SKM-1 treated with dmso at 0.1 percent for 144 hours (cell line): Measurements from ENCODE around the gene SPACA5.
"Not testable (repeated sequence)": the region's sequence is repeated elsewhere in the genome, so short reads cannot be mapped to it uniquely, and the experiment has no call there.

Source experiments
- DNase-seq: peaks from one replicate; lab custom pipeline; 2025; ENCODE audit not compliant: unreplicated experiment; lab: John Stamatoyannopoulos, UW

The SPACA5 gene

GRCh38 chrX:48006688-48007087 is at the start of gene SPACA5:
SPACA5 (plus strand) TSS chrX:48006988; CDS start chrX:48007803, 815 bp downstream.
- not testable (repeated sequence) for DNase-seq

GRCh38 chrX:47958206-47958605 is 48.6 kb upstream of the SPACA5 start:
- DNase-seq, result not testable (repeated sequence)

- DNase-seq, result no peak
Observed at GRCh38 chrX:47958761-47959342, 47.9 kb upstream of the SPACA5 start.

- DNase-seq, result no peak
Observed at GRCh38 chrX:47960406-47960805, 46.4 kb upstream of the SPACA5 start.

GRCh38 chrX:47961830-47962229 is 45.0 kb upstream of the SPACA5 start:
- DNase-seq, result not testable (repeated sequence)

GRCh38 chrX:47965526-47965925 is 41.3 kb upstream of the SPACA5 start:
- DNase-seq, result not testable (repeated sequence)

- no peak for DNase-seq
Observed at GRCh38 chrX:47973235-47973634, 33.6 kb upstream of the SPACA5 start.

- DNase-seq, result no peak
Observed at GRCh38 chrX:47976254-47977151, 30.3 kb upstream of the SPACA5 start.

GRCh38 chrX:47991263-47992094 is 15.3 kb upstream of the SPACA5 start:
- DNase-seq, result no peak

GRCh38 chrX:47992095-47992380 is 14.8 kb upstream of the SPACA5 start:
- no peak for DNase-seq

GRCh38 chrX:47992669-47993068 is 14.1 kb upstream of the SPACA5 start:
- DNase-seq, result no peak

GRCh38 chrX:48001260-48001659 is 5.5 kb upstream of the SPACA5 start:
- DNase-seq, result no peak

- DNase-seq, result no peak
Observed at GRCh38 chrX:48002319-48002718, 4.5 kb upstream of the SPACA5 start.

- DNase-seq, result no peak
Observed at GRCh38 chrX:48002929-48003328, 3.9 kb upstream of the SPACA5 start.

GRCh38 chrX:48003367-48003757 is 3.4 kb upstream of the SPACA5 start:
- DNase-seq, result no peak

- DNase-seq, result peak; percentile 64
Observed at GRCh38 chrX:48003758-48004457, 2.9 kb upstream of the SPACA5 start, which contains the start of gene ZNF182. ZNF182 (minus strand) TSS chrX:48003989; CDS start chrX:48002609, 1,380 bp downstream.

GRCh38 chrX:48009445-48009960 is 2.7 kb downstream of the SPACA5 start:
- DNase-seq, result not testable (repeated sequence)

GRCh38 chrX:48016583-48017310 is 10.0 kb downstream of the SPACA5 start:
- not testable (repeated sequence) for DNase-seq

GRCh38 chrX:48019892-48020291 is 13.1 kb downstream of the SPACA5 start:
- DNase-seq, result not testable (repeated sequence)

- not testable (repeated sequence) for DNase-seq
Observed at GRCh38 chrX:48020472-48020871, 13.7 kb downstream of the SPACA5 start.
